ENCODE measurements around the gene FOXJ2.

DNA sequence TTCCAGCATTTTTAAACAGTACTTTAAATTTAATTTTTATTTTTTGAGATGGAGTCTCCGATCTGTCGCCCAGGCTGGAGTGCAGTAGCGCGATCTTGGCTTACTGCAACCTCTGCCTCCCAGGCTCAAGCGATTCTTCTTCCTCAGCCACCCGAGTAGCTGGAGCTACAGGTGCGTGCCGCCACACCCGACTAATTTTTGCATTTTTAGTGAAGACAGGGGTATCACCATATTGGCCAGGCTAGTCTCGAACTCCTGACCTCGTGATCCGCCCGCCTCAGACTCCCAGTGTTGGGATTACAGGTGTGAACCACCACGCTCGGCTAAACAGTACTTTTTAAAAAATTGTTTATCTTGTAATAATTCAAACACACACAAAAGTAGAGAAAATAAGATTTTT is 4.2 kb upstream of the FOXJ2 start:
- no peak for TF ChIP-seq CTCF (IDR thresholded peaks at IDR 0.05)
- no peak for TF ChIP-seq EP300 (IDR thresholded peaks at IDR 0.05)

Data from gastroesophageal sphincter (tissue), 3 donors.